ENCODE measurements around the gene AKAP14. TPM values are rescaled to one million over a fixed set of nuclear protein-coding genes. Genes with fewer than 3 reads are reported as not detected.
A peak's percentile ranks its signal among the peaks of the same experiment; 100 is the strongest.

The AKAP14 gene
- polyA plus RNA-seq, 1 donor (not counting 4 experiments of a cell fraction or from before 2014, with no cell fraction given), result not detected

- H3K4me1 ChIP-seq (ENCODE audit: control insufficient read depth, extremely low read depth, insufficient read depth, low read length), result peaks cover 3% of the 10 kb centered on the region
- H4K20me1 ChIP-seq (ENCODE audit: control insufficient read depth, extremely low read depth, insufficient read depth, low read length), result no peaks in the 10 kb centered on the region
- no peaks in the 10 kb centered on the region for H3K9me1 ChIP-seq (ENCODE audit: control insufficient read depth, extremely low read depth, insufficient read depth, low read length)
- H3K9me3 ChIP-seq (ENCODE audit: control insufficient read depth, low read depth, low read length), result no peaks in the 10 kb centered on the region
- peak overlapping the region; percentile 77 for H3K27ac ChIP-seq (ENCODE audit: control insufficient read depth, insufficient read depth, low read length)
- H3K27me3 ChIP-seq (ENCODE audit: control insufficient read depth, extremely low read depth, insufficient read depth, low read length), result no peaks in the 10 kb centered on the region
- DNase-seq (ENCODE audit: low read depth, low spot score) (no peak), FAIRE-seq (no peak)
- H3K79me2 ChIP-seq (ENCODE audit: control insufficient read depth, insufficient read depth, low read length), result peaks cover 5% of the 10 kb centered on the region
- H3K4me2 ChIP-seq (ENCODE audit: control insufficient read depth, extremely low read depth, insufficient read depth, low read depth, low read length), result peak overlapping the region; percentile 66
- H2AFZ ChIP-seq (ENCODE audit: control insufficient read depth, low read length), result peak overlapping the region; percentile 54
- TF ChIP-seq, protein P1, sequence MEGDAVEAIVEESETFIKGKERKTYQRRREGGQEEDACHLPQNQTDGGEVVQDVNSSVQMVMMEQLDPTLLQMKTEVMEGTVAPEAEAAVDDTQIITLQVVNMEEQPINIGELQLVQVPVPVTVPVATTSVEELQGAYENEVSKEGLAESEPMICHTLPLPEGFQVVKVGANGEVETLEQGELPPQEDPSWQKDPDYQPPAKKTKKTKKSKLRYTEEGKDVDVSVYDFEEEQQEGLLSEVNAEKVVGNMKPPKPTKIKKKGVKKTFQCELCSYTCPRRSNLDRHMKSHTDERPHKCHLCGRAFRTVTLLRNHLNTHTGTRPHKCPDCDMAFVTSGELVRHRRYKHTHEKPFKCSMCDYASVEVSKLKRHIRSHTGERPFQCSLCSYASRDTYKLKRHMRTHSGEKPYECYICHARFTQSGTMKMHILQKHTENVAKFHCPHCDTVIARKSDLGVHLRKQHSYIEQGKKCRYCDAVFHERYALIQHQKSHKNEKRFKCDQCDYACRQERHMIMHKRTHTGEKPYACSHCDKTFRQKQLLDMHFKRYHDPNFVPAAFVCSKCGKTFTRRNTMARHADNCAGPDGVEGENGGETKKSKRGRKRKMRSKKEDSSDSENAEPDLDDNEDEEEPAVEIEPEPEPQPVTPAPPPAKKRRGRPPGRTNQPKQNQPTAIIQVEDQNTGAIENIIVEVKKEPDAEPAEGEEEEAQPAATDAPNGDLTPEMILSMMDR (optimal IDR thresholded peaks at IDR 0.05 in 1 of 3, IDR thresholded peaks at IDR 0.05 in 1 of 3, conservative IDR thresholded peaks at IDR 0.05 in 1 of 3; ENCODE audit: extremely low read depth in 1 of 3, insufficient read depth in 2 of 3, low read length in 3 of 3), result no peak
- TF ChIP-seq EZH2 (IDR thresholded peaks at IDR 0.05; ENCODE audit: low read length), result no peak
- H3K9ac ChIP-seq (ENCODE audit: control insufficient read depth, extremely low read depth, insufficient read depth, low read length), result peak overlapping the region; percentile 72
- dilution Hi-C loops (cut with MboI; ENCODE audit: extremely low pct_ligation_motif_present, low sequenced_read_pairs), result no loop called here
- peak overlapping the region; percentile 64 to 70 (median 70) for H3K4me3 ChIP-seq (ENCODE audit: control insufficient read depth in 2 of 3, extremely low read depth in 1 of 3, insufficient read depth in 2 of 3, low read depth in 1 of 3, low read length in 3 of 3)
- no peaks in the 10 kb centered on the region for H3K36me3 ChIP-seq (ENCODE audit: control insufficient read depth in 2 of 2, extremely low read depth in 1 of 2, insufficient read depth in 2 of 2, low read length in 2 of 2)
Observed at GRCh38 chrX:119942173-119942819, 46.6 kb downstream of the AKAP14 start.

DNA sequence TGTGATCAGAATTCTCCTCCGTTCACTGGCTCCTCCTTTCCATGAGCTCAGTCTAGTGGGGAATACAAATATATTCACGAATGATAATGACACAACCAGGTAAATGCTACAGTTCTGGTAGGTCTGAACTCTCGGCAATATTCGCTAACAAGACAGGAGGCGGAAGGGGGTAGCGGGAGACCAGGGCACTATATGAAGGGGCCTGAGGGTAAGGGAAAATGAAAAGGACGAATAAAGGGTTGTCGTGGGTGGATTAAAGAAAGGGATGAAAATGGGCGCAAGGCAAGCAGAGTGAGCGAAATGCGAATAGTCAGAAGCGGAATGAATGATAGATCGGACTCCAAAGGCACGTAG, 47.1 kb downstream of the AKAP14 start:
- Histone ChIP-seq H3K9me3 (ENCODE audit: control insufficient read depth, low read depth, low read length) (no peaks in the 10 kb centered on the region), H3K79me2 (ENCODE audit: control insufficient read depth, insufficient read depth, low read length) (peaks cover 5% of the 10 kb centered on the region), H3K9me1 (ENCODE audit: control insufficient read depth, extremely low read depth, insufficient read depth, low read length) (no peaks in the 10 kb centered on the region), H4K20me1 (ENCODE audit: control insufficient read depth, extremely low read depth, insufficient read depth, low read length) (no peaks in the 10 kb centered on the region), H3K27me3 (ENCODE audit: control insufficient read depth, extremely low read depth, insufficient read depth, low read length) (no peaks in the 10 kb centered on the region), H2AFZ (ENCODE audit: control insufficient read depth, low read length) (peak overlapping the region; percentile 54), H3K4me1 (ENCODE audit: control insufficient read depth, extremely low read depth, insufficient read depth, low read length) (peaks cover 3% of the 10 kb centered on the region), H3K27ac (ENCODE audit: control insufficient read depth, insufficient read depth, low read length) (peak overlapping the region; percentile 77), H3K36me3 (ENCODE audit: control insufficient read depth in 2 of 2, extremely low read depth in 1 of 2, insufficient read depth in 2 of 2, low read length in 2 of 2) (no peaks in the 10 kb centered on the region), H3K4me3 (ENCODE audit: control insufficient read depth in 2 of 3, extremely low read depth in 1 of 3, insufficient read depth in 2 of 3, low read depth in 1 of 3, low read length in 3 of 3) (peak overlapping the region; percentile 64 to 70 (median 70)), H3K9ac (ENCODE audit: control insufficient read depth, extremely low read depth, insufficient read depth, low read length) (peak overlapping the region; percentile 72), H3K4me2 (ENCODE audit: control insufficient read depth, extremely low read depth, insufficient read depth, low read depth, low read length) (peak overlapping the region; percentile 66)
- dilution Hi-C loops (cut with MboI; ENCODE audit: extremely low pct_ligation_motif_present, low sequenced_read_pairs), result no loop called here
- TF ChIP-seq EZH2 (IDR thresholded peaks at IDR 0.05; ENCODE audit: low read length), result no peak
- TF ChIP-seq, protein P1 (optimal IDR thresholded peaks at IDR 0.05 in 1 of 3, IDR thresholded peaks at IDR 0.05 in 1 of 3, conservative IDR thresholded peaks at IDR 0.05 in 1 of 3; ENCODE audit: extremely low read depth in 1 of 3, insufficient read depth in 2 of 3, low read length in 3 of 3), result no peak
- FAIRE-seq (no peak), DNase-seq (ENCODE audit: low read depth, low spot score) (no peak)
